CD4-positive, CD25-positive, alpha-beta regulatory T cell (primary cell): ENCODE measurements around the gene DYNC1H1. TPM values are rescaled to one million over a fixed set of nuclear protein-coding genes. Genes with fewer than 3 reads are reported as not detected.
"Not testable (repeated sequence)": the region's sequence is repeated elsewhere in the genome, so short reads cannot be mapped to it uniquely, and the experiment has no call there.

Experiments used
- ATAC-seq, 2 donors: fragments of 150-1000 bp; cut with Tn5 transposase; one replicate each; pipeline ENCODE4 v1.10.0; 2021; ENCODE audit warnings: low read depth in 2 of 2, moderate number of reproducible peaks in 2 of 2, moderate library complexity in 1 of 2
- DNase-seq, 3 donors: peaks; one replicate each; pipeline versions ENCODE4 v3.0.0 to v3.0.0-alpha.2; 2012 to 2022; ENCODE audit warnings: mixed read lengths in 1 of 3
- H3K27ac ChIP-seq: one replicate; pipeline ENCODE4 v1.7.0; 2013; ENCODE audit warnings: mild to moderate bottlenecking, low read length; ENCODE audit not compliant: insufficient read depth, poor library complexity, severe bottlenecking
- H3K27me3 ChIP-seq: one replicate; pipeline ENCODE4 v1.7.0; 2013; ENCODE audit warnings: low read length; ENCODE audit not compliant: control insufficient read depth, insufficient read depth
- H3K36me3 ChIP-seq: one replicate; pipeline ENCODE4 v1.7.0; 2013; ENCODE audit warnings: mild to moderate bottlenecking, low read length, moderate library complexity; ENCODE audit not compliant: control insufficient read depth, insufficient read depth
- H3K4me1 ChIP-seq: 2 replicates; pipeline ENCODE4 v1.7.0; 2013; ENCODE audit warnings: mild to moderate bottlenecking, low read length; ENCODE audit not compliant: insufficient read depth, control insufficient read depth, poor library complexity, severe bottlenecking
- H3K4me3 ChIP-seq: one replicate; pipeline ENCODE4 v1.7.0; 2013; ENCODE audit warnings: low read depth, mild to moderate bottlenecking, low read length, moderate library complexity
- H3K9me3 ChIP-seq, 2 experiments: 1 replicate in 1 of 2; 2 replicates in 1 of 2; pipeline ENCODE4 v1.7.0; 2013; ENCODE audit warnings: low read length in 2 of 2, mild to moderate bottlenecking in 1 of 2, moderate library complexity in 1 of 2; ENCODE audit not compliant: control insufficient read depth in 2 of 2
- H3K27ac Mint-ChIP-seq, 3 donors: one replicate each; pipeline ENCODE4 v1.8.0; 2020 to 2022; ENCODE audit warnings: mild to moderate bottlenecking in 3 of 3, mixed read lengths in 3 of 3, moderate library complexity in 2 of 3
- H3K27me3 Mint-ChIP-seq: one replicate; pipeline ENCODE4 v1.8.0; 2022; ENCODE audit warnings: mild to moderate bottlenecking, mixed read lengths
- H3K36me3 Mint-ChIP-seq: one replicate; pipeline ENCODE4 v1.8.0; 2020; ENCODE audit warnings: mixed read lengths
- H3K4me1 Mint-ChIP-seq, 4 donors: one replicate each; pipeline ENCODE4 v1.8.0; 2020 to 2022; ENCODE audit warnings: mixed read lengths in 4 of 4, mild to moderate bottlenecking in 1 of 4
- H3K4me3 Mint-ChIP-seq, 4 donors: one replicate each; pipeline ENCODE4 v1.8.0; 2020 to 2022; ENCODE audit warnings: mild to moderate bottlenecking in 4 of 4, mixed read lengths in 4 of 4, moderate library complexity in 3 of 4
- H3K9me3 Mint-ChIP-seq, 7 donors: one replicate each; pipeline ENCODE4 v1.8.0; 2020 to 2022; ENCODE audit warnings: mixed read lengths in 7 of 7, mild to moderate bottlenecking in 3 of 7, moderate library complexity in 2 of 7
- polyA plus RNA-seq, 4 donors: library from polyadenylated mRNA; unstranded; fragments of 300-500 nt; fragmentation: Illumina TruSeq; gene quantifications; one replicate each; pipeline ENCODE4 v1.2.3, GENCODE V29; 2021
- total RNA-seq: library from RNA; stranded (reverse); gene quantifications from one replicate; pipeline ENCODE4 v1.2.3, GENCODE V29; 2022

Gene DYNC1H1
- total and polyA plus RNA-seq, 5 donors from 2014 or later: 23.6 to 314 (median 34.7) TPM

DNA sequence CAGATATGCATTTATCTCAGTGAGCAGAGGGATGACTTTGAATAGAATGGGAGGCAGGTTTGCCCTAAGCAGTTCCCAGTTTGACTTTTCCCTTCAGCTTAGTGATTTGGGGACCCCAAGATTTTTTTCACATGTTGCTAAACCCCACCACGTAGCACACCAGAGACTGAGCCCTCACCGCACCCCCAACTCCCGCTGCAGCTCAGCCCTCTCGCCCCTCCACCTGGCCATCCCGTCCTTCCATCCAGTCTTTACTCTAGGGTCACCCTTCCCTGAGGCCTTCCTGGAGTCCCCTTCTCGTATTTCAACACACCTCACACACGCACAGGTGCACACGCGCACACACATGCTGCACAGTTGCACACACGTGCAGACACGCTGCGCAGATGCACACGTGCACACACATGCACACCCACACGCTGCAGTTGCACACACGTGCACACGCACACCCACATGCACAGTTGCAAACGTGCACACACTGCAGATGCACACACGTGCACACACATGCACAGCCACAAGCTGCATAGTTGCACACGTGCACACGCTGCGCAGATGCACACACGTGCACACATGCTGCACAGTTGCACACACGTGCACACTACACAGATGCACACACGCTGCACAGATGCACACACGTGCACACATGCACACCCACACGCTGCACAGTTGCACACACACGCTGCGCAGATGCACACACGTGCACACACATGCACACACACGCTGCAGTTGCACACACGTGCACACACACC is 92.5 kb downstream of the DYNC1H1 start:
- DNase-seq: no peak
- Histone ChIP-seq H3K4me3 (no peak overlapping the region), H3K9me3 (no peaks in the 10 kb centered on the region), H3K4me1 (no peaks in the 10 kb centered on the region), H3K36me3 (no peaks in the 10 kb centered on the region), H3K27me3 (no peaks in the 10 kb centered on the region), H3K27ac (no peak overlapping the region)
- Mint-ChIP-seq H3K36me3 (peaks cover 5% of the 10 kb centered on the region), H3K4me3 (no peak overlapping the region), H3K27me3 (no peaks in the 10 kb centered on the region), H3K4me1 (peaks cover 0 to 5% (median 2%) of the 10 kb centered on the region in 4 donors), H3K9me3 (no peaks in the 10 kb centered on the region), H3K27ac (peak overlapping the region in 1 of 3 donors; percentile 38)
- no peak for ATAC-seq

DNA sequence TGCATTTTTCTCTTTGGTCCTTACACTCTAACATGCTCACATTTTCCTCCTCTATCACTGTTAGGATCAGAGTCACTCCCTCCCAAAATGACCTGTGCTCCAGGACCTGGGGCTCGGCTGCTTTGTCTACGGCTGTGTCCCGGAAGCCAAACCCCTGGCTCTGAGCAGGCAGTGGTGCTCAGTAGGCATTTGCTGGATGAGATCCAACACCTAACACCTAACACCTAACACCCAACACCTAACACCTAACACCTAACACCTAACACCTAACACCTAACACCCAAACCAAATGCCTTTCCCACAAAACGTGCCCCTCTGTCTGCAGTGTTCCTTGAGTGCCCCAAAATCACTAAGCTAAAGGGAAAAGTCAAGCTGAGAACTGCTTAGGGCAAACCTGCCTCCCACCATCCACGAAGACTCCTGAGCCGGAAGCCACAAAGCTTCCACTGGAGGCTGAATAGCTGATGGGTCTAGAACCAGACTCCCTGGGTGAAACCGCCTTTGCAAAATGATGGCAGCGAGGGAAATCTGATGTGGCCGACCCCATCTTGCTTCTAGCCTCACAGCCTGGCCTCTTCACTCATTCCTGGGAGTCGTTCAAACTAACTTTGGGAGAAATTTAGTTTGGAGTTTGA is 93.2 kb downstream of the DYNC1H1 start:
- H3K27ac ChIP-seq: no peak overlapping the region
- no peaks in the 10 kb centered on the region for H3K27me3 ChIP-seq
- peak overlapping the region in 1 of 3 donors; percentile 44 for H3K27ac Mint-ChIP-seq
- no peak for ATAC-seq
- H3K9me3 ChIP-seq: no peaks in the 10 kb centered on the region
- no peaks in the 10 kb centered on the region for H3K9me3 Mint-ChIP-seq
- peaks cover 0 to 5% (median 3%) of the 10 kb centered on the region in 4 donors for H3K4me1 Mint-ChIP-seq
- no peaks in the 10 kb centered on the region for H3K27me3 Mint-ChIP-seq
- H3K4me3 Mint-ChIP-seq: no peak overlapping the region
- H3K36me3 Mint-ChIP-seq: peaks cover 3% of the 10 kb centered on the region
- H3K4me1 ChIP-seq: no peaks in the 10 kb centered on the region
- H3K4me3 ChIP-seq: no peak overlapping the region
- H3K36me3 ChIP-seq: no peaks in the 10 kb centered on the region
- DNase-seq: no peak

DNA sequence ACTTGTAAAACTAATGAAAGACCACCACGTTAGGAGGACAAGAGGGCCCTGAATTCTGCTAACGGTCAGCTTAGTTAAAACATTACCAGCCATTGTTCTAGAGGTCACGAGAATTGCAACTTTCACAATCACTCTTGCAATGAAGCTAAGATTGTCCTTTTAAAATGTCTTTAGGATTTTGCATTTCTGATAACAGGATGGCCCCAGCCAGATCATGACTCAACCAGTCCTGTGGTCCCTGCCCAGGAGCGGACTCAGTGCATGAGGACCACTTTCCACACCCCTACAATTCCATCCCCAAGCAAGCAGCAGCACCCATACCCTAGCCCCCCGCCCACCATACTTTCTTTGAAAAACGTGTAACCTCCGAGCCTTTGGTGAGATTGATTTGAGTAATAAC is 93.8 kb downstream of the DYNC1H1 start:
- ATAC-seq (no peak), DNase-seq (no peak)
- Mint-ChIP-seq H3K4me1 (peaks cover 0 to 5% (median 3%) of the 10 kb centered on the region in 4 donors), H3K36me3 (no peaks in the 10 kb centered on the region), H3K4me3 (no peak overlapping the region), H3K27ac (peak overlapping the region in 1 of 3 donors; percentile 43), H3K9me3 (no peaks in the 10 kb centered on the region), H3K27me3 (no peaks in the 10 kb centered on the region)
- Histone ChIP-seq H3K4me3 (no peak overlapping the region), H3K27me3 (no peaks in the 10 kb centered on the region), H3K36me3 (no peaks in the 10 kb centered on the region), H3K27ac (no peak overlapping the region), H3K9me3 (no peaks in the 10 kb centered on the region), H3K4me1 (no peaks in the 10 kb centered on the region)

- no peaks in the 10 kb centered on the region for H3K27me3 ChIP-seq
- Mint-ChIP-seq H3K36me3 (no peaks in the 10 kb centered on the region), H3K4me1 (peaks cover 0 to 5% (median 3%) of the 10 kb centered on the region in 4 donors), H3K4me3 (no peak overlapping the region), H3K27me3 (no peaks in the 10 kb centered on the region), H3K9me3 (no peaks in the 10 kb centered on the region), H3K27ac (no peak overlapping the region)
- DNase-seq: no peak
- no peaks in the 10 kb centered on the region for H3K36me3 ChIP-seq
- H3K4me1 ChIP-seq: no peaks in the 10 kb centered on the region
- H3K9me3 ChIP-seq: no peaks in the 10 kb centered on the region
- no peak overlapping the region for H3K27ac ChIP-seq
- no peak for ATAC-seq
- no peak overlapping the region for H3K4me3 ChIP-seq
Observed at GRCh38 chr14:102058961-102059360, 94.6 kb downstream of the DYNC1H1 start.

GRCh38 chr14:102063109-102063807 is 98.9 kb downstream of the DYNC1H1 start:
- DNase-seq: peak; percentile 61 to 83 (median 61)
- no peak overlapping the region for H3K27ac Mint-ChIP-seq
- Histone ChIP-seq H3K27me3 (no peaks in the 10 kb centered on the region), H3K4me3 (no peak overlapping the region), H3K4me1 (no peaks in the 10 kb centered on the region), H3K27ac (no peak overlapping the region), H3K36me3 (no peaks in the 10 kb centered on the region), H3K9me3 (no peaks in the 10 kb centered on the region)
- no peaks in the 10 kb centered on the region for H3K27me3 Mint-ChIP-seq
- H3K9me3 Mint-ChIP-seq: no peaks in the 10 kb centered on the region
- H3K4me1 Mint-ChIP-seq: peaks cover 0 to 6% (median under 1%) of the 10 kb centered on the region in 4 donors
- H3K36me3 Mint-ChIP-seq: no peaks in the 10 kb centered on the region
- no peak overlapping the region for H3K4me3 Mint-ChIP-seq
- ATAC-seq: peak; percentile 79 to 83

GRCh38 chr14:102063808-102064429 is 99.5 kb downstream of the DYNC1H1 start:
- H3K27ac Mint-ChIP-seq: no peak overlapping the region
- no peaks in the 10 kb centered on the region for H3K36me3 Mint-ChIP-seq
- H3K4me1 Mint-ChIP-seq: peaks cover 0 to 6% (median 0%) of the 10 kb centered on the region in 4 donors
- no peaks in the 10 kb centered on the region for H3K9me3 ChIP-seq
- H3K4me3 ChIP-seq: no peak overlapping the region
- no peak for DNase-seq
- H3K4me3 Mint-ChIP-seq: no peak overlapping the region
- H3K27me3 Mint-ChIP-seq: no peaks in the 10 kb centered on the region
- no peaks in the 10 kb centered on the region for H3K4me1 ChIP-seq
- H3K27ac ChIP-seq: no peak overlapping the region
- H3K9me3 Mint-ChIP-seq: no peaks in the 10 kb centered on the region
- no peaks in the 10 kb centered on the region for H3K36me3 ChIP-seq
- no peaks in the 10 kb centered on the region for H3K27me3 ChIP-seq
- no peak for ATAC-seq

DNA sequence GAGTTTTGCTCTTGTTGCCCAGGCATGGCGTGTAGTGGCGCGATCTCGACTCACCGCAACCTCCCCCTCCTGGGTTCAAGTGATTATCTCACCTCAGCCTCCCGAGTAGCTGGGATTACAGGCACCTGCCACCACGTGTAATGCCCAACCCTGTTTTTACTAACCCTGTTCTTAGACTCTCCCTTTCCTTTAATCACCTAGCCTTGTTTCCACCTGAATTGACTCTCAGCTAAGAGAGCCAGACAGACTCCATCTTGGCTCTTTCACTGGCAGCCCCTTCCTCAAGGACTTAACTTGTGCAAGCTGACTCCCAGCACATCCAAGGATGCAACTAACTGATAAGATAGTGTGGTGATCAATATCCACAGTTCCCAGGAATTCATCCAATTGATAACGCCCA is 100.2 kb downstream of the DYNC1H1 start:
- H3K27ac ChIP-seq, H3K27ac Mint-ChIP-seq, H3K27me3 Mint-ChIP-seq, H3K4me1 Mint-ChIP-seq, ATAC-seq, H3K9me3 ChIP-seq, H3K36me3 Mint-ChIP-seq, H3K4me3 Mint-ChIP-seq, DNase-seq, H3K36me3 ChIP-seq, H3K4me1 ChIP-seq, H3K27me3 ChIP-seq, H3K9me3 Mint-ChIP-seq, H3K4me3 ChIP-seq: not testable (repeated sequence)
